Liver (tissue), 9 donors: ENCODE data around the gene CCDC134. TPM values are rescaled to one million over a fixed set of nuclear protein-coding genes. Genes with fewer than 3 reads are reported as not detected.

Experiments used
- DNase-seq: peaks from one replicate; pipeline ENCODE4 v3.0.0-alpha.2; 2017; ENCODE audit warnings: low spot score
- H3K27ac ChIP-seq, 2 donors: one replicate each; pipeline ENCODE4 v1.7.0; 2013; ENCODE audit warnings: inconsistent platforms in 2 of 2, low read length in 2 of 2, control low read depth in 1 of 2, low read depth in 1 of 2, mild to moderate bottlenecking in 1 of 2
- H3K27me3 ChIP-seq, 4 donors: one replicate each; pipeline versions ENCODE4 v1.6.1 to v1.7.0; 2013; ENCODE audit warnings: low read length in 3 of 4, inconsistent platforms in 1 of 4, mild to moderate bottlenecking in 1 of 4, moderate library complexity in 1 of 4; ENCODE audit not compliant: control insufficient read depth in 4 of 4, insufficient read depth in 4 of 4
- H3K36me3 ChIP-seq, 4 donors: one replicate each; pipeline versions ENCODE4 v1.6.1 to v1.7.0; 2013; ENCODE audit warnings: low read length in 3 of 4, mild to moderate bottlenecking in 3 of 4, low read depth in 1 of 4, moderate library complexity in 1 of 4; ENCODE audit not compliant: control insufficient read depth in 4 of 4, insufficient read depth in 3 of 4
- H3K4me1 ChIP-seq, 4 donors: one replicate each; pipeline versions ENCODE4 v1.6.1 to v1.7.0; 2013; ENCODE audit warnings: low read length in 3 of 4, mild to moderate bottlenecking in 3 of 4, moderate library complexity in 1 of 4; ENCODE audit not compliant: control insufficient read depth in 4 of 4, insufficient read depth in 4 of 4
- H3K4me3 ChIP-seq, 3 donors: one replicate each; pipeline versions ENCODE4 v1.6.1 to v1.7.0; 2013; ENCODE audit warnings: low read length in 3 of 3, control low read depth in 1 of 3, low read depth in 1 of 3, mild to moderate bottlenecking in 1 of 3
- H3K9ac ChIP-seq, 2 donors: one replicate each; pipeline ENCODE4 v1.7.0; 2013; ENCODE audit warnings: low read length in 2 of 2, mild to moderate bottlenecking in 2 of 2, moderate library complexity in 2 of 2, control low read depth in 1 of 2, low read depth in 1 of 2
- H3K9me3 ChIP-seq, 4 donors: one replicate each; pipeline versions ENCODE4 v1.6.1 to v1.7.0; 2013; ENCODE audit warnings: low read length in 3 of 4; ENCODE audit not compliant: control insufficient read depth in 4 of 4
- CTCF ChIP-seq: fragments of 150-350 bp; IDR thresholded peaks from 2 replicates; pipeline ENCODE4 v1.5.1; 2017; ENCODE audit warnings: improper control_type of control experiment, low read depth, low read length; ENCODE audit not compliant: missing input control
- EGR1 ChIP-seq, 2 donors: IDR thresholded peaks; 2 replicates each; pipeline ENCODE4 v1.6.1; 2016 to 2018; ENCODE audit warnings: antibody characterized with exemption in 2 of 2, low read depth in 2 of 2
- FOXA1 ChIP-seq: IDR thresholded peaks from 2 replicates; pipeline ENCODE4 v1.6.1; 2016; ENCODE audit warnings: antibody characterized with exemption
- HNF4A ChIP-seq, 2 donors: conservative IDR thresholded peaks; 2 replicates each; pipeline ENCODE4 v1.6.1; 2016; ENCODE audit warnings: antibody characterized with exemption in 2 of 2, mild to moderate bottlenecking in 2 of 2
- JUND ChIP-seq, 2 donors: IDR thresholded peaks; 2 replicates each; pipeline ENCODE4 v1.6.1; 2016; ENCODE audit warnings: antibody characterized with exemption in 2 of 2
- REST ChIP-seq: IDR thresholded peaks from 2 replicates; pipeline ENCODE4 v1.6.1; 2016; ENCODE audit warnings: antibody characterized with exemption, mild to moderate bottlenecking
- RXRA ChIP-seq, 2 donors: IDR thresholded peaks; 2 replicates each; pipeline ENCODE4 v1.6.1; 2017 to 2018; ENCODE audit warnings: antibody characterized with exemption in 2 of 2, mild to moderate bottlenecking in 1 of 2
- SP1 ChIP-seq: IDR thresholded peaks from 2 replicates; pipeline ENCODE4 v1.6.1; 2018; ENCODE audit warnings: antibody characterized with exemption, mild to moderate bottlenecking
- YY1 ChIP-seq: IDR thresholded peaks from 2 replicates; pipeline ENCODE4 v1.6.1; 2016; ENCODE audit warnings: antibody characterized with exemption, mild to moderate bottlenecking
- WGBS: extraction: QIAGEN DNeasy Blood & Tissue Kit; methylation state at CpG from one replicate; pipeline ENCODE4 v1.1.7; 2013; 5-methylcytosine and 5-hydroxymethylcytosine counted together
- polyA plus RNA-seq, 2 donors: library from polyadenylated mRNA; stranded (reverse) in 1 of 2; unstranded in 1 of 2; fragments of 200-250 nt in 1 of 2; fragments of >200 nt in 1 of 2; fragmentation: Nextera tagmentation in 1 of 2; extraction: Ambion mirVana in 1 of 2; gene quantifications; one replicate each; pipeline versions ENCODE4 v1.2.1 to v1.2.3, GENCODE V29; 2013 to 2015
- total RNA-seq, 2 donors: library from RNA; depleted of rRNA; stranded (reverse); fragments of >200 nt; gene quantifications; one replicate each; pipeline ENCODE4 v1.2.3, GENCODE V29; 2014
- TF ChIP-seq, protein P1 (sequence below): IDR thresholded peaks from 2 replicates; pipeline ENCODE4 v1.6.1; 2016; ENCODE audit warnings: antibody characterized with exemption
- TF ChIP-seq, protein P2 (sequence below): IDR thresholded peaks from 2 replicates; pipeline ENCODE4 v1.6.1; 2016; ENCODE audit warnings: antibody characterized with exemption
- donor health status: healthy.
- donor health status: healthy.
- donor health status: healthy.
- donor health status: healthy.
- donor health status: healthy.

Gene CCDC134
- total and polyA plus RNA-seq, 4 donors = 2.0 to 13.2 (median 6.4) TPM

DNA sequence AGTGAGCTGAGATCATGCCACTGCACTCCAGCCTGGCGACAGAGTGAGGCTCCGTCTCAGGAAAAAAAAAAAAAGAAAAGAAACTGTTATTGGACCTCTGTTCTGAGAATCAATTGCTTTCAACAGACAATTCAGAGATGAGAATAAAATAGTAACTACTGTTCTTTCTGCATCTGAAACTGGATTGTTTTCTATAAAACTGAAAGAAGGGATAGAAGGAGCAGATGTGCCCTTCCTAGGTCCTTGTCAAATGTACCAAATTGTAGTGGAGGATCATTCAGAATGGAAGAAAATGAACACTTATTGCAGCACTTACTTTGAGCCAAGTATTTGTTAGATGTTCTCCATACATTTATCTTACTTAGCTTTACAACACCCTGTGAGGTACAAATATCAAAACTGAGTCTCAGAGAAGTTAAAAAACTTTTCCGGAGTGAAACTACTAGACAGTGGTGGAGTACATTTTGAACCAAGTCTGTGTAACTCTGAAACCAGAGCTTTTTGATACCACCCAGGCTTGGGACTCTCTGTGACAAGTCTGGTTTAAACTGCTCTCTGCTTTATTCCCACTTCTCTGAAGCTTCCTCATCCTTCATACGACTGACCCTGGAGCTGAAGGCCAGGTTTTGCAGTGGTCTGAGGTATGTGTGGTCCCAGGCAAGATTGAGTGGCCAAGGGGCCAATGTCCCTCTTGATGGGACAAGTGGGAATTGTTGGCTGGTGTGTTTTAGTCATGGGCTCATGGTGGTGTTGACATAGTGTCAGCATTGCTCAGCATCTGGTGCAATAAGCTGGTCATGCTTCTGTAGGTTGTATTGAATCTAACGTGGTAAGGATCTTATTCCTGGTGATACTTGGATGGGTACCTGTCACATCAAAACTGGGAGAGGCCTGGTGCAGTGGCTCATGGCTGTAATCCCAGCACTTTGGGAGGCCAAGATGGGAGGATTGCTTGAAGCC, 48.2 kb upstream of the CCDC134 start:
- no peaks in the 10 kb centered on the region for H3K4me1 ChIP-seq
- TF ChIP-seq FOXA1 = no peak
- TF ChIP-seq YY1 = no peak
- no peak for TF ChIP-seq REST
- TF ChIP-seq CTCF = no peak
- no peak for TF ChIP-seq EGR1 (IDR thresholded peaks at IDR 0.05; ENCODE audit: low read depth in 2 of 2)
- no peak for TF ChIP-seq JUND (IDR thresholded peaks at IDR 0.05)
- TF ChIP-seq, protein P1, sequence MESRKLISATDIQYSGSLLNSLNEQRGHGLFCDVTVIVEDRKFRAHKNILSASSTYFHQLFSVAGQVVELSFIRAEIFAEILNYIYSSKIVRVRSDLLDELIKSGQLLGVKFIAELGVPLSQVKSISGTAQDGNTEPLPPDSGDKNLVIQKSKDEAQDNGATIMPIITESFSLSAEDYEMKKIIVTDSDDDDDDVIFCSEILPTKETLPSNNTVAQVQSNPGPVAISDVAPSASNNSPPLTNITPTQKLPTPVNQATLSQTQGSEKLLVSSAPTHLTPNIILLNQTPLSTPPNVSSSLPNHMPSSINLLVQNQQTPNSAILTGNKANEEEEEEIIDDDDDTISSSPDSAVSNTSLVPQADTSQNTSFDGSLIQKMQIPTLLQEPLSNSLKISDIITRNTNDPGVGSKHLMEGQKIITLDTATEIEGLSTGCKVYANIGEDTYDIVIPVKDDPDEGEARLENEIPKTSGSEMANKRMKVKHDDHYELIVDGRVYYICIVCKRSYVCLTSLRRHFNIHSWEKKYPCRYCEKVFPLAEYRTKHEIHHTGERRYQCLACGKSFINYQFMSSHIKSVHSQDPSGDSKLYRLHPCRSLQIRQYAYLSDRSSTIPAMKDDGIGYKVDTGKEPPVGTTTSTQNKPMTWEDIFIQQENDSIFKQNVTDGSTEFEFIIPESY = no peak
- no peak for TF ChIP-seq HNF4A (conservative IDR thresholded peaks at IDR 0.05)
- TF ChIP-seq, protein P2, sequence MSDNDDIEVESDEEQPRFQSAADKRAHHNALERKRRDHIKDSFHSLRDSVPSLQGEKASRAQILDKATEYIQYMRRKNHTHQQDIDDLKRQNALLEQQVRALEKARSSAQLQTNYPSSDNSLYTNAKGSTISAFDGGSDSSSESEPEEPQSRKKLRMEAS = no peak
- no peak overlapping the region for H3K9ac ChIP-seq
- no peaks in the 10 kb centered on the region for H3K27me3 ChIP-seq
- WGBS = 87% methylated on average over 5 of the region's 5 CpGs
- no peaks in the 10 kb centered on the region for H3K36me3 ChIP-seq
- H3K4me3 ChIP-seq = no peak overlapping the region
- H3K9me3 ChIP-seq = no peaks in the 10 kb centered on the region
- no peak overlapping the region for H3K27ac ChIP-seq
- DNase-seq = no peak

- Histone ChIP-seq H3K27me3 (no peaks in the 10 kb centered on the region), H3K27ac (no peak overlapping the region), H3K36me3 (no peaks in the 10 kb centered on the region), H3K4me1 (no peaks in the 10 kb centered on the region), H3K9ac (no peak overlapping the region), H3K4me3 (no peak overlapping the region), H3K9me3 (no peaks in the 10 kb centered on the region)
- 59% methylated on average over 2 of the region's 2 CpGs for whole genome bisulfite sequencing
- TF ChIP-seq FOXA1 (no peak), RXRA (IDR thresholded peaks at IDR 0.05) (no peak), EGR1 (IDR thresholded peaks at IDR 0.05; ENCODE audit: low read depth in 2 of 2) (no peak), SP1 (no peak)
- TF ChIP-seq, protein P1 = no peak
- TF ChIP-seq, protein P2 = no peak
- DNase-seq = no peak
Measured at GRCh38 chr22:41753984-41754383, 46.5 kb upstream of the CCDC134 start.
